K562 (cell line): Measurements from ENCODE around the gene DPAGT1. TPM values are rescaled to one million over a fixed set of nuclear protein-coding genes. Genes with fewer than 3 reads are reported as not detected.
A peak's percentile ranks its signal among the peaks of the same experiment; 100 is the strongest.

Experiments
- BRD9 ChIP-seq: fragments of 450-650 bp; IDR thresholded peaks from 2 replicates; pipeline ENCODE4 v1.6.1; 2018; ENCODE audit warnings: low read depth; ENCODE audit not compliant: partially characterized antibody
- CBX3 ChIP-seq, 2 experiments: IDR thresholded peaks; 1 replicate in 1 of 2; 2 replicates in 1 of 2; pipeline ENCODE4 v1.6.1; 2012; ENCODE audit warnings: inconsistent platforms in 2 of 2, low read length in 2 of 2, borderline replicate concordance in 1 of 2, control low read depth in 1 of 2
- FOXA3 ChIP-seq, 2 experiments: fragments of 450-650 bp in 1 of 2; sonication (generic) in 1 of 2; formaldehyde crosslinking; IDR thresholded peaks in 1 of 2; conservative IDR thresholded peaks in 1 of 2; 2 replicates each; pipeline versions ENCODE4 v1.4.0 to v1.8.0; 2020 to 2022; ENCODE audit warnings: mild to moderate bottlenecking in 2 of 2, missing genetic modification reagents in 1 of 2
- RREB1 ChIP-seq: fragments of 250-450 bp; sonication (Bioruptor Pico); IDR thresholded peaks from 2 replicates; pipeline ENCODE4 v1.4.0; 2020
- ZMIZ1 ChIP-seq, 2 experiments: fragments of 150-350 bp in 1 of 2; IDR thresholded peaks; 2 replicates each; pipeline ENCODE4 v1.6.1; 2012 to 2016; ENCODE audit warnings: low read depth in 2 of 2, low read length in 2 of 2, mild to moderate bottlenecking in 1 of 2, moderate library complexity in 1 of 2
- ZNF592 ChIP-seq: fragments of 450-650 bp; IDR thresholded peaks from 2 replicates; pipeline ENCODE4 v1.6.1; 2017; ENCODE audit warnings: antibody characterized with exemption, mild to moderate bottlenecking
- polyA plus RNA-seq, 8 experiments: library from polyadenylated mRNA; depleted of rRNA in 4 of 8; stranded (reverse) in 5 of 8; unstranded in 3 of 8; fragments of >200 nt; fragmentation: Nextera tagmentation in 2 of 8; fragmentation: Illumina TruSeq in 1 of 8; extraction: Ambion mirVana in 2 of 8; extraction: Trizol in 1 of 8; gene quantifications; 2 replicates each; pipeline versions ENCODE4 v1.2.1 to v1.2.3, GENCODE V29; 2011 to 2014; ENCODE audit warnings: inconsistent platforms in 1 of 8, missing spikeins in 1 of 8
- total RNA-seq, 7 experiments: library from RNA; depleted of rRNA in 6 of 7; stranded (reverse); fragments of >200 nt in 6 of 7; fragmentation: Illumina TruSeq in 2 of 7; extraction: Trizol in 2 of 7; gene quantifications; 2 replicates each; pipeline versions ENCODE4 v1.2.1 to v1.2.3, GENCODE V29; 2011 to 2021; ENCODE audit warnings: low replicate concordance in 1 of 7
- TF ChIP-seq, protein P1 (sequence below): fragments of 450-650 bp; IDR thresholded peaks from 2 replicates; pipeline ENCODE4 v1.6.1; 2014; ENCODE audit warnings: low read depth, mild to moderate bottlenecking, moderate library complexity, borderline replicate concordance

The DPAGT1 gene
- total and polyA plus RNA-seq, 9 of the 15 experiments (the other 6 are each of a cell fraction or from before 2014, with no cell fraction given): 29.9 to 135 (median 85.0) TPM

DNA sequence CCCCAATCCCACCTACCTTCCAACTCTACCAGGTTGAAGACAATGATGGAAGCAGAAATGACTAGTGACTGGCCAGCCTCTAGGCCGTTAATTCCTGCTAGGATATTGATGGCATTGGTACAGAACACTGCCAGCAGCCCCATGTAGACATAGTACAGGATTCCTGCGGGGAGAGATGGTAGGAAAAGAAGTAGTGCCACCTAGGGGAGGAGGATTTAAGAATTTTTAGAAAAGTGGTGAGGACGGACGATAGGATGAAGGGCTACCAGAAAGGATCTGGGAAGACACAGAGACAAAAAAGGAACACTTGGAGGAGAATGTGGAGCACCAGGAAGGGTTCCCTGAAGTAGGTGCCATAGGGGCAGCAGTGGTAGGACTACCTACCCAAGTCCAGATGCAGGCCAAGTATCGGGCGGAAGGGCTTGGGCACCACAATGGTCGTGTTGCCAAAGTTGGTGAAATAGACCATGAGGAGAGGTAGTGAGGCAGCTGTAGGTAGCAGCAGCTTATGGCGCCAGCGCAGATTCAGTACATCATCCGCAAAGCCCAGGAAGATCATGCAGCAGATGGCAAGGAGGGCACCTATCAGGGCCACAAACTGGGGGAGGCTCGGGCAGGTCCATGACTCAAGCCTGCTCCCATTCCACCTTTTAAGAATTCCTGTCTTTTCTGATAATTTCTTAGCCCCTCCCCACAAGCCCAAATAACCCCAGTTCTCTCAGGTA, 1.2 kb downstream of the DPAGT1 start (continued):
- no peak for TF ChIP-seq RREB1 (CRISPR knock-in tag)
- TF ChIP-seq BRD9: peak; percentile 61
- TF ChIP-seq, protein P1, sequence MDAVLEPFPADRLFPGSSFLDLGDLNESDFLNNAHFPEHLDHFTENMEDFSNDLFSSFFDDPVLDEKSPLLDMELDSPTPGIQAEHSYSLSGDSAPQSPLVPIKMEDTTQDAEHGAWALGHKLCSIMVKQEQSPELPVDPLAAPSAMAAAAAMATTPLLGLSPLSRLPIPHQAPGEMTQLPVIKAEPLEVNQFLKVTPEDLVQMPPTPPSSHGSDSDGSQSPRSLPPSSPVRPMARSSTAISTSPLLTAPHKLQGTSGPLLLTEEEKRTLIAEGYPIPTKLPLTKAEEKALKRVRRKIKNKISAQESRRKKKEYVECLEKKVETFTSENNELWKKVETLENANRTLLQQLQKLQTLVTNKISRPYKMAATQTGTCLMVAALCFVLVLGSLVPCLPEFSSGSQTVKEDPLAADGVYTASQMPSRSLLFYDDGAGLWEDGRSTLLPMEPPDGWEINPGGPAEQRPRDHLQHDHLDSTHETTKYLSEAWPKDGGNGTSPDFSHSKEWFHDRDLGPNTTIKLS: no peak
- no peak for TF ChIP-seq ZNF592
- no peak for TF ChIP-seq ZMIZ1 (IDR thresholded peaks at IDR 0.05; ENCODE audit: low read depth in 2 of 2, low read length in 2 of 2)
- TF ChIP-seq FOXA3 (CRISPR knock-in tag; conservative IDR thresholded peaks at IDR 0.05 in 1 of 2, IDR thresholded peaks at IDR 0.05 in 1 of 2): peak in 1 of 2 experiments; percentile 51; a peak in 1 of 4 replicates
- TF ChIP-seq CBX3 (IDR thresholded peaks at IDR 0.05; ENCODE audit: borderline replicate concordance in 1 of 2, low read length in 2 of 2): no peak
